IPS DF 4.7 (cell line): ENCODE measurements around the gene CLDN22.
"Not testable (repeated sequence)": the region's sequence is repeated elsewhere in the genome, so short reads cannot be mapped to it uniquely, and the experiment has no call there.

ENCODE experiments used
- DNase-seq: peaks from one replicate; pipeline ENCODE4 v3.0.0-alpha.2; 2013; ENCODE audit warnings: low spot score; ENCODE audit errors: extremely low read depth

Gene CLDN22

GRCh38 chr4:183347566-183347965 lies 27.5 kb upstream of the CLDN22 start:
- DNase-seq: no peak

- no peak for DNase-seq
Measured at GRCh38 chr4:183347146-183347545, 27.1 kb upstream of the CLDN22 start.

GRCh38 chr4:183345261-183345660 lies 25.2 kb upstream of the CLDN22 start:
- no peak for DNase-seq

GRCh38 chr4:183344523-183345255 lies 24.6 kb upstream of the CLDN22 start:
- no peak for DNase-seq

GRCh38 chr4:183343730-183344129 lies 23.7 kb upstream of the CLDN22 start:
- DNase-seq: no peak

GRCh38 chr4:183342541-183343533 lies 22.8 kb upstream of the CLDN22 start:
- DNase-seq: no peak

- no peak for DNase-seq
Measured at GRCh38 chr4:183337833-183338232, 17.8 kb upstream of the CLDN22 start.

GRCh38 chr4:183337349-183337748 lies 17.3 kb upstream of the CLDN22 start:
- no peak for DNase-seq

- no peak for DNase-seq
Measured at GRCh38 chr4:183335369-183335940, 15.4 kb upstream of the CLDN22 start.

DNA sequence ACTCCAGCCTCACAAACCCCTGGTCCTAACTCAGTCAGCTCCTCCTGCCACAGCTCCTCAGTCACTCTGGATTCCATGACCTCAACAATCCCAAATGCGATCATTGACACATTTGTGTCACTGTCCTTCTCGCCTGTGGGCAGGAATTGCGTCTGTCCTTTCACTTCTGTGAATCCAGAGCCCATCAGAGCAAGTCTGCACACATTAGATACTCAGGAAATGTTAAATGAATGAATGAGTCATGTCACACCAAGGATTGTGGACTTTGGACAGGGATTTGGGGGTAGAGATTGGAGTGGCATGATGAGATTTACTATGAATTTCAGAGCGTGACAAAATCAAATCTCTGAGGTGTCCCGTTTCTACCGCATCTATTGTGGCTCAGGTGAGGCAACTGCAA lies 13.9 kb upstream of the CLDN22 start:
- DNase-seq: no peak

DNA sequence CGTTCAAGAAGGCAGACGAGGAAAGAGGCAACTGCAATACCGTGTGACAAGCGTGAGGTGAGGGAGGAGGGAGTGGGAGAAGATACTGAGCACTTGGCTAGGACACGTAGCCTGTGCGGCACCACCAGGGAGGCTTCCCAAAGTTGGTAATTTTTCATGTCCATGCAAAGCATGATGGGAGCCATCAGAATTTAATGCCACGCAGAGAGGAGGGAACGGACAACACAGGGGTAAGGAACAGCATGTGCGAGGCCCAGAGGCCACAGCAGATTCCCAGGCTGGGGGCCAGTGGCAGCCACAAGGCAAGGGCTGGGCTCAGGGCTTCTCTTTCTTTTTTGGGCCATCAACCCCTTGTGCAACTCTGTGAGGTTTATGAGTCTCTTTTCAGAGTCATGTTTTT lies 13.1 kb upstream of the CLDN22 start:
- DNase-seq: no peak

- no peak for DNase-seq
Measured at GRCh38 chr4:183332447-183332846, 12.4 kb upstream of the CLDN22 start.

- DNase-seq: no peak
Measured at GRCh38 chr4:183330841-183331240, 10.8 kb upstream of the CLDN22 start.

DNA sequence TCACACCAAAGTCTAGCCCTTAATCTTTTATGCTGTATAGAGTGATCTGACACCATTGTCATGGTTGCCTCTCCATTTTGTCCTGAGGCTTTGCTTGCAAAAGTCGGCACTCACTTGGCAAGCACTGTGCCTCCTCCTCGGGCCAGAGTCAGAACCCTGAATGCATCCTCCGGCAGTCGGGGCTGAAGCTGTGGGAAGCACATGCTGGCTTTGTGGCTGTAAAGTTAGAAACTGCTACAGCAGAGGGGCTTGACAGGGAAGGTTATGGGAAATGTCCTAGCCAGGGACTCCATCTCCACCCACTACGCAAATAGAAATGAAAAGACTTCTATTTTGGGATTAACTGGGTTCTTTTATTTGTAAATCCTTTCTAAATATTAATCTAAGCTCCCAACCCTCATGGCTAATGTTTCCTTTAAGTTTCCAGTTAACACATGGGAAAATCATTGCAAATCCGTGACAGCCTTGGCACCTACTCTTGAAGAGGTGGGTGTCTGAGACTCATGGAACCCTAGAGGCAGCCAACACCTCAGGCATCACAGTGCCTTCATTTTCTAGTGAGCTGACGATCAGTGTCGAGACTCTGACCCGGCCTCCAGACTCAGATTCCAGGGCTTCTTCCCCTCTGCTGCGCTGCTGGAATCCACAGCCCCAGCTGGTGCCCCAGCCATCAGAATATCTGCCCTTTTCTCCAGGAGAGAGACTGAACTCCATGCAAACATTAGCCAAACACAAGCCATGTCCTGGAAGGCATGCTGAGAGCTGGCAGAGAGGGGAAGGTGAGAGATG lies 10.1 kb upstream of the CLDN22 start:
- DNase-seq: no peak

- DNase-seq: no peak
Measured at GRCh38 chr4:183329244-183329643, 9.2 kb upstream of the CLDN22 start.

GRCh38 chr4:183328832-183329231 lies 8.8 kb upstream of the CLDN22 start:
- no peak for DNase-seq

GRCh38 chr4:183327827-183328226 lies 7.8 kb upstream of the CLDN22 start:
- DNase-seq: no peak

DNA sequence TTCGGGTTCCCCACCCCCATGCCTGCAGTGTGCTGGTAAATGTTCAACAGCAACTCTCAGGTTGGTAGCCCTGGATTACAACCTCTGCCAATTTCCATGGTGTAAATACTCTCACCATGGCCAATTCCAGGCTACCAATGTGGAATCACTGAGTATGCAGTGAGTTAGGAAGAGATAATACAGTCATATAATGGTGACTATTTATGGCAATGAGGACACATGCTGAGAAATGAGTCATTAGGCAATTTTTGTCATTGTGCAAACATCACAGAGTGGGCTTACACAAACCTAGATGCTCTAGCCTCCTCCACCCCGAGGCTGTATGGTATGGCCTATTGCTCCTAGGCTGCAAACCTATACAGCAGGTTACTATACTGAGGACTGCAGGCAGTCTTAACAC lies 6.8 kb upstream of the CLDN22 start:
- DNase-seq: no peak

GRCh38 chr4:183326387-183326786 lies 6.3 kb upstream of the CLDN22 start:
- not testable (repeated sequence) for DNase-seq

- no peak for DNase-seq
Measured at GRCh38 chr4:183324619-183325018, 4.5 kb upstream of the CLDN22 start.

GRCh38 chr4:183324056-183324455 lies 4.0 kb upstream of the CLDN22 start:
- not testable (repeated sequence) for DNase-seq
